Neuronal stem cell (in vitro differentiated cells): ENCODE results near the gene ECPAS.

ENCODE experiments used
- DNase-seq: peaks from one replicate; pipeline ENCODE4 v3.0.0-alpha.2; 2013; ENCODE audit warnings: low spot score
- H2AFZ ChIP-seq: one replicate; pipeline ENCODE4 v1.6.1; 2013; ENCODE audit warnings: mild to moderate bottlenecking, low read length, inconsistent platforms
- H2AK5ac ChIP-seq: 2 replicates; pipeline ENCODE4 v1.6.1; 2013; ENCODE audit warnings: low read depth, mild to moderate bottlenecking, inconsistent platforms, low read length, moderate library complexity, mixed read lengths
- H2BK120ac ChIP-seq: 2 replicates; pipeline ENCODE4 v1.6.1; 2013; ENCODE audit warnings: low read depth, mild to moderate bottlenecking, inconsistent platforms, low read length, moderate library complexity, mixed read lengths
- H2BK12ac ChIP-seq: one replicate; pipeline ENCODE4 v1.6.1; 2013; ENCODE audit warnings: low read length, inconsistent platforms
- H2BK15ac ChIP-seq: 2 replicates; pipeline ENCODE4 v1.6.1; 2013; ENCODE audit warnings: mild to moderate bottlenecking, low read length, inconsistent platforms, mixed read lengths
- H2BK5ac ChIP-seq: one replicate; pipeline ENCODE4 v1.6.1; 2013; ENCODE audit warnings: inconsistent platforms, mild to moderate bottlenecking, low read length, moderate library complexity
- H3K14ac ChIP-seq: one replicate; pipeline ENCODE4 v1.6.1; 2013; ENCODE audit warnings: low read length, inconsistent platforms
- H3K18ac ChIP-seq: 2 replicates; pipeline ENCODE4 v1.6.1; 2013; ENCODE audit warnings: low read length, inconsistent platforms
- H3K23ac ChIP-seq: 2 replicates; pipeline ENCODE4 v1.6.1; 2013; ENCODE audit warnings: low read depth, mild to moderate bottlenecking, mixed read lengths, low read length, inconsistent platforms; ENCODE audit not compliant: poor library complexity
- H3K27ac ChIP-seq: replicated peaks from 3 replicates; pipeline ENCODE4 v1.5.1; 2013; ENCODE audit warnings: low read length, inconsistent platforms
- H3K27me3 ChIP-seq, 3 experiments: 2 replicates each; pipeline ENCODE4 v1.6.1; 2013; ENCODE audit warnings: low read length in 3 of 3, mild to moderate bottlenecking in 2 of 3, inconsistent platforms in 1 of 3, low read depth in 1 of 3, mixed read lengths in 1 of 3, moderate library complexity in 1 of 3; ENCODE audit not compliant: control insufficient read depth in 3 of 3, insufficient read depth in 3 of 3
- H3K36me3 ChIP-seq, 2 donors: replicated peaks in 1 of 2; 2 replicates each; pipeline ENCODE4 v1.6.1; 2013; ENCODE audit warnings: low read length in 2 of 2; ENCODE audit not compliant: control insufficient read depth in 2 of 2, insufficient read depth in 2 of 2
- H3K4ac ChIP-seq: 2 replicates; pipeline ENCODE4 v1.6.1; 2013; ENCODE audit warnings: inconsistent platforms, mild to moderate bottlenecking, low read length, moderate library complexity
- H3K4me1 ChIP-seq, 2 donors: 1 replicate in 1 of 2; 2 replicates in 1 of 2; pipeline ENCODE4 v1.6.1; 2013; ENCODE audit warnings: low read length in 2 of 2, low read depth in 1 of 2; ENCODE audit not compliant: control insufficient read depth in 2 of 2, insufficient read depth in 1 of 2
- H3K4me2 ChIP-seq: one replicate; pipeline ENCODE4 v1.6.1; 2013; ENCODE audit warnings: mild to moderate bottlenecking, low read length, inconsistent platforms; ENCODE audit not compliant: insufficient read depth, poor library complexity, severe bottlenecking
- H3K4me3 ChIP-seq, 2 donors: 2 replicates each; pipeline ENCODE4 v1.5.1; 2013; ENCODE audit warnings: low read length in 2 of 2, mild to moderate bottlenecking in 2 of 2, inconsistent platforms in 1 of 2, moderate library complexity in 1 of 2
- H3K79me1 ChIP-seq: one replicate; pipeline ENCODE4 v1.6.1; 2013; ENCODE audit warnings: low read depth, mild to moderate bottlenecking, inconsistent platforms, low read length, moderate library complexity
- H3K9ac ChIP-seq: one replicate; pipeline ENCODE4 v1.6.1; 2013; ENCODE audit warnings: mild to moderate bottlenecking, low read depth, low read length, inconsistent platforms; ENCODE audit not compliant: poor library complexity
- H3K9me3 ChIP-seq, 2 donors: replicated peaks in 1 of 2; 2 replicates each; pipeline versions ENCODE3 to v1.6.1; 2013; ENCODE audit warnings: low read length in 2 of 2, mild to moderate bottlenecking in 2 of 2, inconsistent platforms in 1 of 2, low read depth in 1 of 2, mixed read lengths in 1 of 2, moderate library complexity in 1 of 2; ENCODE audit not compliant: control insufficient read depth in 2 of 2, insufficient read depth in 1 of 2
- H4K8ac ChIP-seq: one replicate; pipeline ENCODE4 v1.6.1; 2013; ENCODE audit warnings: low read depth, mild to moderate bottlenecking, inconsistent platforms, low read length, moderate library complexity
- H4K91ac ChIP-seq: one replicate; pipeline ENCODE4 v1.6.1; 2013; ENCODE audit warnings: low read length, low read depth, mild to moderate bottlenecking, inconsistent platforms; ENCODE audit not compliant: poor library complexity
- WGBS, 2 donors: extraction: QIAGEN DNeasy Blood & Tissue Kit; methylation state at CpG; one replicate each; pipeline ENCODE4 v1.1.7; 2013; ENCODE audit warnings: missing lambda C conversion rate in 2 of 2, mixed read lengths in 1 of 2; ENCODE audit not compliant: insufficient read length in 2 of 2, insufficient replicate concordance in 1 of 2; ENCODE audit errors: extremely low coverage in 2 of 2; 5-methylcytosine and 5-hydroxymethylcytosine counted together

ECPAS gene

DNA sequence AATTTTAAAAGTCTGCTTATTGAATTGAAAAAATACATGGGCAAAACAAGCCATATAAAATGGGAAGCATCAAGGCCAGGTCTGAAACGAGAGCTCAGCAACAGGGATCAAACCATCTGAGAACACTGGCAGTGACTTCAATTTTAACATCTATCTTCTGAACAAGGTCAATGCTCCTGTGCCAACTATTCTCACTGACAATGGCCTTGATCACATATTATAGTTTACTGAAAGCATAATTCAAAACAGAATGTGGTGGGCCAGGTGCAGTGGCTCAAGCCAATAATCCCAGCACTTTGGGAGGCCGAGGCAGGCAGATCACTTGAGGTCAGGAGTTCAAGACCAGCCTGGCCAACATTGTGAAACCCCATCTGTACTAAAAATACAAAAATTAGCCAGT, 9.0 kb downstream of the ECPAS start:
- H3K4ac ChIP-seq: no peak overlapping the region
- no peak overlapping the region for H2AFZ ChIP-seq
- no peak overlapping the region for H2BK15ac ChIP-seq
- no peak overlapping the region for H3K18ac ChIP-seq
- no peaks in the 10 kb centered on the region for H3K36me3 ChIP-seq
- no peak overlapping the region for H3K4me2 ChIP-seq
- H3K9me3 ChIP-seq: no peaks in the 10 kb centered on the region
- H3K79me1 ChIP-seq: peaks cover 2% of the 10 kb centered on the region
- H3K4me1 ChIP-seq: peaks cover 0 to 1% of the 10 kb centered on the region in 2 donors
- H4K91ac ChIP-seq: no peak overlapping the region
- H3K9ac ChIP-seq: no peak overlapping the region
- no peak overlapping the region for H2AK5ac ChIP-seq
- H3K4me3 ChIP-seq: no peak overlapping the region
- H2BK12ac ChIP-seq: no peak overlapping the region
- H3K14ac ChIP-seq: no peak overlapping the region
- no peak for DNase-seq
- no peak overlapping the region for H3K27ac ChIP-seq
- no peak overlapping the region for H2BK120ac ChIP-seq
- no peaks in the 10 kb centered on the region for H3K27me3 ChIP-seq
- H2BK5ac ChIP-seq: no peak overlapping the region
- WGBS, 2 donors: no CpG with 5 or more reads among the region's 2 CpGs
- no peak overlapping the region for H3K23ac ChIP-seq
- no peak overlapping the region for H4K8ac ChIP-seq

DNA sequence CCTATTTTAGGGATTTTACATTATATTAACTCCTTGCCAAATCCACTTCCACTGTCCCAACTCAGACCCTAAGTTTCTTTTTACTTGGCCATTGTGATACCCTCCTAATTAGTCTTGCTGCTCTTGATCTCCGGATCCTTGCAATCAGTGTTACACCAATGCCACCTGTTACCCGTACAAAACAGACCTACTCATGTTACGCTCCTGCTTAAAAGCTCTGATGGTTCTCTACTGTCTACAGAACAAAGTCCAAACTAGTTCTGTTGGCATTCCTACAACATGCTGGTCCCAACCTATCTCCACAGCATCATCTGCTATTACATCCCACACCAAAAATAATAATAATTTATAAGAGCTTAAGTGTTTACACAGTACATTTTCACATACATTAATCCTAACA, 9.8 kb downstream of the ECPAS start:
- Histone ChIP-seq H2BK15ac (no peak overlapping the region), H3K4me1 (peaks cover 0 to 1% of the 10 kb centered on the region in 2 donors), H2BK12ac (no peak overlapping the region), H3K27me3 (no peaks in the 10 kb centered on the region), H3K9me3 (no peaks in the 10 kb centered on the region), H2BK120ac (no peak overlapping the region), H3K4me2 (no peak overlapping the region), H3K23ac (no peak overlapping the region), H3K79me1 (peaks cover 2% of the 10 kb centered on the region), H4K8ac (no peak overlapping the region), H2BK5ac (no peak overlapping the region), H3K9ac (no peak overlapping the region), H2AFZ (no peak overlapping the region), H3K18ac (no peak overlapping the region), H3K36me3 (no peaks in the 10 kb centered on the region), H2AK5ac (no peak overlapping the region), H3K4ac (no peak overlapping the region), H3K27ac (no peak overlapping the region), H4K91ac (no peak overlapping the region), H3K14ac (no peak overlapping the region), H3K4me3 (no peak overlapping the region)
- DNase-seq: no peak
- WGBS, 2 donors: no CpG with 5 or more reads among the region's 3 CpGs

DNA sequence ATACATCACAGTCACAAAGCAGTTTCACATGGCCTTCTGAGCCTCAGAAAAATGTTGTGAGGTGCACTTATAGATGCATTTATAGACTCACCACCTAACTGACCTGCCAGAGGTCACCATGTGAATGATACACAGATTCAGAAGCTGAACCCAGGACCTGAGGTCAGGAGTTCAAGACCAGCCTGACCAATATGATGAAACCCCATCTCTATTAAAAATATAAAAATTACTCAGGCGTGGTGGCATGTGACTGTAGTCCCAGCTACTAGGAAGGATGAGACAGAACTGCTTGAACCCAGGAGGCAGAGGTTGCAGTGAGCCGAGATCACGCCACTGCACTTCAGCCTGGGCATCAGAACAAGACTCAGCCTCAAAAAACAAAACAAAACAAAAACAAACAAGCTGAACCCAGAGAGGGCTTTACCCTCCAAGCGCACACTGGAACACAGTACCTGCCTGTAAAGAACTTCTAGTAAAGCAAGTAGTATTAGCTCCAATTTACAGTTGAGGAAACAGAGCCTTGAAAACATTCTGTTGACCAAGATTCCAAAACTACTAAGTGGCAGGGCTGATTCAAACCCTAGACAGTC, 16.3 kb downstream of the ECPAS start:
- H3K9ac ChIP-seq: no peak overlapping the region
- no peak overlapping the region for H4K8ac ChIP-seq
- no peaks in the 10 kb centered on the region for H3K27me3 ChIP-seq
- no peaks in the 10 kb centered on the region for H3K9me3 ChIP-seq
- no peak overlapping the region for H2BK15ac ChIP-seq
- H3K27ac ChIP-seq: no peak overlapping the region
- no peak overlapping the region for H2BK5ac ChIP-seq
- DNase-seq: no peak
- no peak overlapping the region for H4K91ac ChIP-seq
- WGBS, 2 donors: no CpG with 5 or more reads among the region's 4 CpGs
- H2BK120ac ChIP-seq: no peak overlapping the region
- H3K4ac ChIP-seq: no peak overlapping the region
- no peak overlapping the region for H2AFZ ChIP-seq
- no peak overlapping the region for H3K14ac ChIP-seq
- H3K23ac ChIP-seq: no peak overlapping the region
- peaks cover 3% of the 10 kb centered on the region for H3K79me1 ChIP-seq
- no peaks in the 10 kb centered on the region for H3K36me3 ChIP-seq
- no peak overlapping the region for H3K18ac ChIP-seq
- H3K4me2 ChIP-seq: no peak overlapping the region
- no peaks in the 10 kb centered on the region for H3K4me1 ChIP-seq
- no peak overlapping the region for H3K4me3 ChIP-seq
- H2BK12ac ChIP-seq: no peak overlapping the region
- H2AK5ac ChIP-seq: no peak overlapping the region

DNA sequence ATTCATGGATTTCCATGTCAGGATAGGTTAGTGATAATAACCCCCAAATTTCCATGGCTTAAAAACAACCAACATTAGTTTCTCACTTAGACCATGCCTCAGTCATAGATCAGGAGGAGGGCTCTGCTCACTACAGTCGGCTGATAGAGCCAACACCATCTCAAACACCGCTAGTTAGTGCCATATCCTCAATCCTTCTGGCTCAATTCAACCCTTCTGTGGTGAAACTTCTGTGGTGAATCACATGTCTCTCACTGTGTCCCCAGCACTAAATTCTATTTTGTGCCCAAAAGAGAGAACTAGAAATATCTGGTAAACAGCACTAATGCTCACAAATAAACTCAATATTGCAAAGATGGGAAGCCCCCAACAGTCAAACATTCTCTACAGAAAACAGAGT, 21.1 kb downstream of the ECPAS start:
- no peak for DNase-seq
- WGBS, 2 donors: no CpG with 5 or more reads among the region's 2 CpGs
- H3K18ac ChIP-seq: no peak overlapping the region

More for the DNA sequence above, 21.1 kb downstream of the ECPAS start:
- H3K4ac ChIP-seq: no peak overlapping the region
- no peak overlapping the region for H3K9ac ChIP-seq
- H2BK120ac ChIP-seq: no peak overlapping the region
- no peak overlapping the region for H2BK15ac ChIP-seq
- no peaks in the 10 kb centered on the region for H3K4me1 ChIP-seq
- no peaks in the 10 kb centered on the region for H3K36me3 ChIP-seq
- no peak overlapping the region for H3K23ac ChIP-seq
- H4K91ac ChIP-seq: no peak overlapping the region
- peaks cover 2 to 21% of the 10 kb centered on the region in 2 donors for H3K9me3 ChIP-seq
- H3K4me3 ChIP-seq: no peak overlapping the region
- H4K8ac ChIP-seq: no peak overlapping the region
- no peak overlapping the region for H3K4me2 ChIP-seq
- no peak overlapping the region for H3K27ac ChIP-seq
- no peak overlapping the region for H3K14ac ChIP-seq
- H2AFZ ChIP-seq: no peak overlapping the region
- H3K27me3 ChIP-seq: no peaks in the 10 kb centered on the region
- H3K79me1 ChIP-seq: peaks cover 3% of the 10 kb centered on the region
- H2BK12ac ChIP-seq: no peak overlapping the region
- no peak overlapping the region for H2BK5ac ChIP-seq
- H2AK5ac ChIP-seq: no peak overlapping the region
